HPDE6-E6E7 (cell line): ENCODE results near the gene ENAM.
"Not testable (repeated sequence)": the region's sequence is repeated elsewhere in the genome, so short reads cannot be mapped to it uniquely, and the experiment has no call there.

Source experiments
- DNase-seq: peaks from one replicate; pipeline ENCODE4 v3.0.0; 2011; ENCODE audit warnings: missing footprints; ENCODE audit errors: extremely low spot score

The ENAM gene

DNA sequence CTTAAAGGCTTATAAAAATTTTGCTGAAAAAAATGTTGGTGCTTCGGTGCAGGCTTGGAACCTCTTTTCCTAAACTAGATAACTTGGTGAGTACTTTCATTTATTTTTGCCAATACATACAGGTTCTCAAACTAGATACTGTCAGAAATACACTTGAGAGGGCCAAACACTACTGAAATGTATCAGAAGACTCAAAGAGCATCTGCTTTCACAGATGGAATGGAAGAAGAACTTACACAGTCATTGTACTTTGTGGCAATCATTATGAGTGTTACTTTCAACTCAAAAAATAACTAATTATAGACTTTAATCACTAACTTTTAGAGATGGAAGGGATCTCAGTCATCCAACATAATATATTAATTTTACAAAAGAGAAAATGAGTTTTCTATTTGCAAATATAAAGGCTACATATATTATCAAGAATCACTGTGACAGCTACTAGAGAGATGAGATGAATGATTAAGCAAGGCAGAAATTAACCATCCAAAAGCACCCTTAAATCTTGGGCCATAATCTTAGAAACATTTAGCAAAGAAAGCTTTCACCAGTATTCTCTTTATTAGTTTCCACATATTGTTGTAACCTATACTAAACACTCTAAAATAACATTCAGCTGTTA is 1.0 kb downstream of the ENAM start:
- DNase-seq, result no peak

DNA sequence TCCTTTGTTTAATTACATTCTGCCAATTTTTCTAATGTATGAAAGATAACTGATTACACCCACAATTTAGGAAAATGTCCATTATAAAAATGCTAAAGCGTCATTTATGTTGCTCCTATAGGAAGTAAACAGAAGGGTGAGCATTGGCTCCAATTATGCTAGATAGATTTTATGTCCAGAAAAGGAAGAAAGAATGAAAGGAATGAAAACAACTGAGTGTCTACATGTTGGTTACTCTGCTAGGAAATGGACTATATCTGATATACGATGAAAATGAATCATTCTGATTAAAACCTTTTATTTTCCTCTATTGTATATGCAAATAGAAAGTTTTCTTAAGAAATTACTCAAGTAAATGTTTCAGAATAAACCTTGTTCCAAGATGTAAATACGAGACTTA is 1.6 kb downstream of the ENAM start:
- DNase-seq, result no peak

DNA sequence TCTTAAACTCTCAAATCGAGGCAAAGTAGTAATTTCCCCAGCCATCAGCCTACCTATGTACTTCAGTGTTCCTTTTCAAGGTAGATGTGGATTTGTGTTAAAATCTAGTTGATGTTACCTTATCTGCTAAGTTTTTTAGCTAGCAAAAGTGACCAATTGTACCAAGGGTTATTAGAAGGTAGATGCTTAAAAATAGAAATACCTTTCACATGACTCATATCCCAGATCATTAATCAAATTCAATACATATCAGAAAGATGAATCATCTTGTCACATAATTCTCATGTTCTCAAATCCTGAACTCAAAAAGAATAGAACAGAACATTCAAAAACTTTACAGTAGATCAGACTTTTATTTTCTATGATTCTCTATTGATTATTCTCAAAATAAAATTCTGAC is 3.5 kb downstream of the ENAM start:
- no peak for DNase-seq

DNA sequence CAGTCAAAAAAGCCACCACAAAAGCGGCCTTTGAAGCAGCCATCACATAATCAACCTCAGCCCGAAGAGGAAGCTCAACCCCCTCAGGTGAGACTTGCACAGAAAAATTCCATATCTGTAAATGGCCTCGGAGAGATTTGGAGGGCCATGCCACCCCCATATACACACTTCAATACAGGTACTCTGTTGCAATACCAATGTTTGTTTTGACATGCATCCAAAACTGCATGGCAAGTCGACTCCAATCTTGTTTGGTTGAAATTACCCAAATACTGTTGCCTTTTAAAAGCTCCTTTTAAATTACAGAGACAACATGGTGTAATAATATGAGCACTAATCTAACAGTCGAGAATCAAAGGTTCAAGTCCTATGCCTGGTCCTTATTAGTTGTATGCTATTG is 5.9 kb downstream of the ENAM start:
- no peak for DNase-seq

DNA sequence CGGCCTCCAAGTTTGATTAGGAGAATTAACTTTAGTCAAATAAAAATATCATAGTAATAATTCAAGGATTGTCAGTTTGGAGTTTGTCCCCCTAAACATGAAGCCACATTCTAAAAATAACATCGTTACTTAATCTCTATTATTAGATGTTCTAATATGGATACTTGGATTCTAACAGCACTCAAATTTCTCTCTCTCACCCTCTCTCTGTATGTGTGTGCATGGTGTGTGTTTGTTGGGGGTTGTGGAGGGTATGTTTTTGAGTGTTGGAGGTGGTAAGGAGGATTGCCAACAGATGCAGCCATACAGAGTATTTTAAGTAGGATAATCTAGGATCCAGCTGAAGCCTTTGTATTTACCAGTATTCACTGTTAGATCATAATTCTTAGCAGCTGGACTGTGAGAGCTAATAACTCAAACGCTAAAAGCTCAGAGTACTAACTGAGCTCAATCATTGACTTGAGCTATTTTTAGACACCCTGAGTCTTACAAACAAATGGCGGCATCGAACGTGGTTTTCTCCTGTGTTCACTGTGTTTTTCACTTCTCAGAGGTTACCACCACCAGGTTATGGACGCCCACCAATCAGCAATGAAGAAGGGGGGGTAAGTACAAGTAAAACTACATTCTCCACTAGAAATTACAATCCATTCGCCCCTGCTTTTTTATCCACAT is 8.8 kb downstream of the ENAM start:
- no peak for DNase-seq

DNA sequence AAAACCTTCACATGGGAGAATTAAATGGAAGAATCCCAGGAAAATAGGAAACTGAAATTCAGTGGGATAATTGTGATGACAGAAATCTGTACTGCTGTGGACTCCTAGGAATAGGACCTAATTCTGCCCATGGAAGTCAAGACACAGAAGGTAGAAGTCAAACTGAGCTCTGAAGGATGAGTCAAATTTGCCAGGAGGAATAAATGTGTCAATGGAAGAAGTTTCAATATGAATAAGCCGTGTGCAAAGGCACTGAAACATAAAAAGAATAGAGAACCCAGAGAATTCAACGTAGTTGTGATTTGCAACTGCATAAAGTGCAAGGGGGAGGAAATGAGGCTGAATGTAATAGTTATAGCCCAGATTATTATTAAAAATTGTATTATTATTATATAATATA is 11.6 kb downstream of the ENAM start:
- DNase-seq, result no peak

DNA sequence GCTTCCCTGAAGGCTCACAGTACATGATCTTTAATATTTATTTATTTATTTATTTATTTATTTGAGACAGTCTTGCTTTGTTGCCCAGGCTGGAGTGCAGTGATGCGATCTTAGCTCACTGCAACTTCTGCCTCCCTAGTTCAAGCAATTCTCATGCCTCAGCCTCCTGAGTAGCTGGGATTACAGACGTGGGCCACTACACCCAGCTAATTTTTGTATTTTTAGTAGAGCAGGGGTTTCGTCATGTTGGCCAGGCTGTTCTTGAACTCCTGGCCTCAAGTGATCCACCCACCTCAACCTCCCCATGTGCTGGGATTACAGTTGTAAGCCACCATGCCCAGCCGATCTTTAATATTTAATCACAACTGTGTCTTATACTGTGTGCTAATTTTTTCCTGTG is 22.2 kb downstream of the ENAM start:
- not testable (repeated sequence) for DNase-seq

DNA sequence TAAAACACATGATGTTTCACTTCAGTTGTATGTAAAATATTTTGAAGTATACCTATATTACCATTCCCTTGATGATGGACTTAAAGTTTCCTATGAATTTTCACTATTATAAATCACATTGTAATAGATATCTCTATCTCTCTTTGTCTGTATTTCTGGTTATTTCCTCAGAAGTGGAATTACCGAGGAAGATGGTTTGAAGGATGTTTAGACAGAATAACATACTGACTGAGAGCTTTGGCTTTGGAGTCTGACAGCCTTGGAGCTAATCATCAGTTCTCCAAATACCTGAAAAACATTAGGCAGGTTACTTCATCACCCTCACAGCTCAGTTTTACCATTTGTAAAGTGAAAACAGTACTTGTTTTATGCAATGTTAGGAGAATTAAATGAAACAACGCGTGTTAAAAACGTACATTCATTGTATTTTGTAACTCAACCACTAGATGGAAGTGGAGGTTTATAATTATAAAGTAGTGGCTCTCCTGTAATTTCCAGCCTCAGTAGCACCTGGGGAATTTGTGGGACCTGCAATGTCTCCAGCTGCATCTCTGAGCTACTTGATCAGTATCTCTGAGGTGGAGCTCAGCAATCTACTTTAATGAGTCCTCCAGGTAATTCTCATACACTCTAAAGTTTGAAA is 23.4 kb downstream of the ENAM start:
- peak; percentile 20 for DNase-seq

DNA sequence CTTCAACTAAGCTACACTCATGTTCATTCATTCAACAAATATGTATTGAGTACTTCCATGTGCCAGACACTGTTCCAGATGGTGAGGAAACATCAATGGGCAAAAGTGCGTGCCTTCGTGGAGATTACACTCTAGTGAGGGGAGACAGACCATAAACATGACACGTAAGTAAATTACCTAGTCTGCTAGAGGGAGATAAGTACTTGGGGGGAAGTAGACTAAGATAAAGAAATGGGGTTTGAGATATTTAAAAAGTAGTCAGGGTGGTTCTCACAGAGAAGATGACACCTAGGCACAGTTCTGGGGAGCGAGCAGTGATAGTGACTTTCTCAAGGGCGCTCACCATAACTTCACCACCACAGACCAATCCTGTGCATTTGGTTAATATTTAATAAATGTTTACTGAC is 26.1 kb downstream of the ENAM start:
- DNase-seq, result no peak

DNA sequence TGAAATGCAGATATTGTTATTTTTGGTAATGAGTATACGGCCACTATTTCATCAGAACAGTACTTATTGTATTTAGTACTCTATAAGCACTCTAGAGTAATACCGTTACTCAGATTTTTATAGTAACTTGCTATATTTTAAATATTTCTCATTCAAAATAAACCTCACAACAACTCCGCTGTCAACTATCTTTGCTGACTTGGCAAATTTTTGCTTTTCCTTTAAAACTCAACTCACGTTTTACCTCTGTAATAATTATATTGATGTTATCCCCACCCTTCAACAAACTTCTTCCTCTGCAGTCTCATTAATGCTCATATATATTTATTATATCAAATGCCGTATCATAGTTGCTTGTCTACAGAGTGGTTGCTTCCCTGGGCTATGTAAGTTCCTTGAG is 28.8 kb downstream of the ENAM start:
- DNase-seq, result no peak

DNA sequence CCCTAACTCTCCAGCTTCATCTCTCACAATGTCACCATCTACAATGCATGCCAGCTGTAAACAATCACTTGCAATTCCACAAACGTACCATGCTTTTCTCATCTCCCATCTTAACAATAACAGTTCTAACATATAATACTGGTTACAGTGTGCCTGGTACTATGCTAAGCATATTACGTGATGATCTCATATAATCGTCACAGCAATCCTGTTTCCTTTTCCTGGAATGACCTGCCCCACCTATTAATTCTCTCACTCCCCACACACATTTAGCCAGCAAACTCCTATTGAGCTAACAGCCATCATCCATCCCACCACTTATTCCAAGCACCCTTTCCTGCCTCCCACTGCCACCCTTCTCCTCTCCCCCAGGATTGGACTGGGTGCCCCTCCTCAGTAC is 29.9 kb downstream of the ENAM start:
- no peak for DNase-seq

DNA sequence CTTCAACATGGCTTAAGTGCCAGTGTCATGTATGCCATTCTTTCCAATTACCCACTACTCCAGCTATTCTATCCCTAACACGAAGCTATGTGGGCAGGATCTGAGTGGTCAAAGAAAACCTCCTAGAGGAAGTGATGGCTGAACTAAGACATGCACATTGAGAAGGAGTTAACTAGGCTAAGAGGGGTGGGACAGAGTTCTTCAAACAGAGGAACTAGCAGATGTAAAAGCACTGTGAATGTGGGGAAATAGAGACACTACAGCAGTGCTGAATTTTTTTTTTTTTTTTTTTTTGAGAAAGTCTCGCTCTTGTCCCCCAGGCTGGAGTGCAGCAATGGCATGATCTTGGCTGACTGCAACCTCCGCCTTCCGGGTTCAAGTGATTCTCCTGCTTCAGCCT is 31.6 kb downstream of the ENAM start:
- no peak for DNase-seq

DNA sequence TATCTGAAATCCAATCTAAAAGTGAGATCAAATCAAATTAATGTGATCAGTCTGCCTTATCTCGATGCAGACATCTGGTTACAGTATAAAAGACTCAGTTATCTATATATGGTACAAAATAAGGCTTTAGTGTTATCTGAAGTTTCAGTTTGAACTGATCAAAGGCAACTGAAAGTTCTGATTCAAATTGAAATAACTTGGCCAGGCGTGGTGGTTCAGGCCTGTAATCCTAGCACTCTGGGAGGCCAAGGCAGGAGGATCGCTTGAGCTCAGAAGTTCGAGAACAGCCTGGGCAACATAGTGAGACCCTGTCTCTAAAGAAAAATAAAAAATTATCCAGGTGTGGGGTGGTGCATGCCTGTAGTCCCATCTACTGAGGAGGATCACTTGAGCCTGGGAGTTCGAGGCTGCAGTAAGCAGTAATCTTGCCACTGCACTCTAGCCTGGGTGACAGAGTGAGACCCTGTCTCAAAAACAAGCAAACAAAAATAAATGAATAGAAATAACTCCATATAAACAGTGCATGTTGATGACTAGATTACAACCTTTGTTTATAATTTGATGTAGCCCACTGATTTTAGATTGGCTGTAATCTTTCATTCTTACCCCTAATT is 32.9 kb downstream of the ENAM start:
- not testable (repeated sequence) for DNase-seq

DNA sequence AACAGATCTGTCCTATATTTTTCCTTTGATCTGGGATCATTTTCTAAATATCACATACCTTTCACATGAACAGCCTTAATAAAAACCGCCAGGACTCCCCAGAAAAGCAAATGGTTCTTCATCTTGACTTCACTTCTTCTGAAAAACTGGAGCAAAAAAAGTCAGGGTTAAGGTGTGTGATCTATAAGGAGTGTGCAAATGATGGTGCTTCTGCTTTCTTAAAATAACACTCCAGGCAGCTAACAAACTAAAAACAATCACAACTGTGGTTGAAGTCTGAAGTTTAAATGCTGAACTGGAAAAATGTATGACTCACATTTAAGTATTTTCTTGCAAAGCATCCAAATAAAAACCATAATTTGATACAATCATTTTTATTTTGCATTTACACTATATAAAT is 37.8 kb downstream of the ENAM start, which contains the start of gene JCHAIN:
Gene JCHAIN (minus strand): TSS at position 140 of the 400 bp plus-strand sequence. CDS start 18 bp downstream, at position 122.
- DNase-seq, result no peak

DNA sequence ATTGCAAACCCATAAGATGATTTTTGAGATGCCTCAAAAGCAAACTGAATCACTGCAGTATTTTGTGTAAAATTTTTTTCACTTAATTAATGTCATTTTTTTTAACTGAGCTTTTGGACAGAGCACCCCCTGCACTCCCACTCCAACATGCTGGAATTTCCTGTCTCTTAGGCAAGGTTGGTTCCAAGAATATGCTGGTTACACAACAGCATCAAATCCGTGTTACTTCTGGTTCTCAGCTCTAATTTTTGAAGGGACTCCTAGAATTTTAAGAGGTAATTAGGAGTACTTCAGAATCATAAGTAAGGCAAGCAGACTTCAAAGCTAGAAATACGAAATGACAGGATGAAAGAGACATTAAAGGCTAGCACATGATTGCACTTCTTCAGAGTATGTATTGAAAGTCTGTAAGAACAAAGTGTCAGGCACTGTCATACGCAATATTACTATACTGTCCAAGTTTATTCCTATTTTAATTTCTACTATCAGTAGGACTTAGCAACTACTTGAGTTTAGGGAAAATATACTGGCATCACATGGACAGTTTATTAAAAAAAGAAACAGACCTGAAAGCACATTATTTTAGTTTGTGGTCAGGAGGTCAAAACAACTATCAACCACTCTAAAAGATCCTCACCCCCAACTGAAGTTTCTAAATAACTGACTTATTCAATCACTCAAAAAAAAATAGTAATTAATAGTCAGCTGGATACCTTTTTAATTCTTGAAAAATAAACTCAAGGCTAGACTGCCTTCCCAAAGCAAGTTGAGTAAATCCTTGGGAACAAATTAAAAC is 39.4 kb downstream of the ENAM start:
- DNase-seq, result no peak

DNA sequence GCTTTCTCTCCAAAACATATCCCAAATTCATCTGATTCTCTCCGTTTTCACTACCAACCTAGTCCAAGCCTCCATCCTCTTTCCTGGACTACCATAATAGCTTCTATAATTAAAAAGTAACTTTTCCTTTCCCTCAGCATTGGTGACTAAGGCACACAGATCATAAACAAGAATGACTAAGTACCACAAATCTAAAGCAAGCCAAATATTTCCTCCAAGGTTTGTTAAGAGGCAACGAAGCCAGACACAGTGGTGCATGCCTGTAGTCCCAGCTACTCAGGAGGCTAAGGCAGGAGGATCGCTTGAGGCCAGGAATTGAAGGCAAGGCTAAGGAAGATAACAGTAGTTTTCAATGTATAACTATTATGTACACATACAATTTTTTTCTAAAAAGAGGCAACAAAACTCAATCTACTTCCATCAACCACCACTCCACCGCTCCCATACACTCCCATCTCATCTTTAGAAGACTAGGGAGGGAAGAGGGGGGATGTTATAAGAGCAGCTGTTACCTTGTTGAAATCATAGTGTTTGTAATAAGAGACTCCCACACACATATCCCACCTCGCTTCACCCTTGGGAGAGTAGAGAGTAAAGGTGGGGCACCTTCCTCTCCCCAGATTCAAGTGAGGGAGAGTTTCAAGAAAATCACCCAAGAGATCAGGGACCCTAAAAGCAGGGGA is 41.9 kb downstream of the ENAM start:
- DNase-seq, result no peak

DNA sequence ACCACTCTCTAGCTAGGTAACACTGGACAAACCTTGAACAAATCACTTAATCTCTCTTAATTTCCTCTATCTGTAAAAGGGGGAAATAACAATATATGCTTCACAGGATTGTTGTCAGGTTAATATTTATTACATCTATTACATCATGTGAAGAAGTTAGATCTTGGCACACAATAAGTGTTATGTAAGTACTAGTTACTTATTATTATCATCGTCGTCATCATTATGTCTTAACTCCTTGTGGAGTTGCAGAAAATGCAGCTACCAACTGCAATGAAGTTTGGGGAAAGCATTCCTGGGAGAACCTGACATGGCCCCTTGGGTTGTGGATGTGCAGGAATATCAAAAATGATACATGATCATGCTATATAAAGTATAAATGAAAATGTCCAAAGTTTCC is 42.5 kb downstream of the ENAM start:
- DNase-seq, result no peak

DNA sequence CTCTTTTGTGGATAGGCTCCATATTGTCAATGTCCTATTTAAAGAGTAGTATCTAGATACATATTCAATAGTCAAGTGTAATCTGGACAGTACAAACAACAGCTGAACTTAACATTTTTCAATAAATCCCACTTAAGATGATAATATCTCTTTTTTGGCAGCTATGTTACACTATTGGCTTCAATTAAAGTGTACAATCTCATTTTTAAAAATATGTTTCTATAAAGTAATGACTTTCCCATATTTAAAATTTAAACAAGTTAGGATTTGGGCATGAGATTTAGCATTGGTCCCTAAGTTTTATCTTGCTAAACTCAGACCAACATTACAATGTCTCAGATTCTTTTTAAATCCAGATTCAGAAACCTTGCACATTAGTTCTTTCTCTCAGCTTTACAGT is 45.6 kb downstream of the ENAM start:
- no peak for DNase-seq

DNA sequence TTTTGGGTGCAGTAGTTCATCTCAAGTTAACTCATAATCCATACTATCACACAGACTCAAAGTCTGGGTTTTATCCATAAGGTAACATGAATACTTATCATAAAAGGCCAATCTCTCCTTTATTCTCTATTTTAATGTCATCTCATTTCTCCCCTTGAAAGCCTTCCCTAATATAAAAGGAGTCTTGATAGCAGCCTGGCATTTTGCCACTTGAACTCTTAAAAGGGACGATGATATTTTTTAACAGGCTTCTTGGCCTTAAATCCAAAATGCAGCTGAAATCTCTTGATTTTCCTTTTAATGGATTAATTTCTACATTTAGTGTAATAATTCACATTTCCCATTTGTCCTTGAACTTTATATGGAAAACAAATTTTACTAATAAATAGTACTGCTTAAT is 46.2 kb downstream of the ENAM start:
- DNase-seq, result no peak

DNA sequence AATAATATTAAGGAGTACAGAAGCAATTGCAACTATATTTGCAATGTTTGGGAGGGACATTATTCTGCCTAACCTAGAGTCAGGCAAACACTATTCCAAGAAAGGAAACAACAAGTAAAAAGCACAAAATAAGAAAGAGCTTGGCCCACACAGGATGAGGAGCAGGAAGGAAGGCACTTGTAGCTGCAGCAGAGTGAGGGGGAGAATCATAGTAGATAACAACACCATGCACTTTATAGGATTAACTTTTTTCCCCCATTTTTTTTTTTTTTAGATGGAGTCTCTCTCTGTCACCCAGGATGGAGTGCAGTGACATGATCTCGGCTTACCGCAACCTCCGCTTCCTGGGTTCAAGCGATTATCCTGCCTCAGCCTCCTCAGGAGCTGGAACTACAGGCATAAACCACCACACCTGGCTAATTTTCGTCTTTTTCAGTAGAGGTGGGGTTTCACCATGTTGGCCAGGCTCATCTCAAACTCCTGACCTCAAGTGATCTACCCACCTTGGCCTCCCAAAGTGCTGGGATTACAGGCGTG is 48.1 kb downstream of the ENAM start:
- no peak for DNase-seq

DNA sequence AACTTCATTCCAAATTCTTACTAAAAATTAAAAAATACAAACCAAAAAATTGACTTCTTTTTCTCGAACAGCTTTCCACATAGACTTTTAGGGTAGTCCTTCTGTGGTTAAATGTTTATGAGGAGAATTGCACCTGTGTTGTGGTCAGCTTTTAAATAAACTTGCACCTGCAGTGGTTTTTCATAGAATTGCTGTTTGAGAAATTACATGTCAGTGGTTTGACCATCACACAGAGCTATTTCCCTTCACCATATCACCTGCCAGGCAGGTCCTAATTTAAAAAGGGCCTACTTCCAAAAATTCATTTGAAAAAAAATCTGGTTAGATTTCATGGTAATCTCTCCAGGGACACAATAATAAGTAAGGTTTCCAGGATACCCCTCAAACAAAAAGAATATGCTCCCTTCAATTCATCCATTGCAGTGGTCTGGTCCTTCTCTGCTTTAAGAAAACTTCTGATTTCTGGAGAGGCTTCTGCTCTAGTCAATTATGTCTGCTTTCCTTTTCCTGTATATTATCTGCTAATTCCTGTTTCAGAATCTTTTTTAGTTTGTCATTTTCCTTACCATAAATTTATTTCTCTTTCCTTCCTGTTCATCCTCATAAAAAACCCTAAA is 49.9 kb downstream of the ENAM start:
- no peak for DNase-seq
